GM10266 (cell line): ENCODE data around the gene CD70.
"Not testable (repeated sequence)": the region's sequence is repeated elsewhere in the genome, so short reads cannot be mapped to it uniquely, and the experiment has no call there.

Experiments
- DNase-seq: peaks from one replicate; pipeline ENCODE4 v3.0.0; 2012; ENCODE audit errors: extremely low spot score
- CTCF ChIP-seq: IDR thresholded peaks from 2 replicates; pipeline ENCODE4 v1.5.1; 2012; ENCODE audit warnings: mild to moderate bottlenecking, low read depth; ENCODE audit not compliant: control insufficient read depth, insufficient read depth; ENCODE audit errors: missing control alignments

Gene CD70

GRCh38 chr19:6590827-6591319 is at the start of gene CD70:
Gene CD70, minus strand, starts transcription at chr19:6591150. Its CDS starts 148 bp downstream, at chr19:6591002.
- peak; percentile 1 for TF ChIP-seq CTCF
- peak; percentile 76 for DNase-seq

- DNase-seq: not testable (repeated sequence)
These were observed 49.4 kb upstream of the CD70 start for GRCh38 chr19:6640333-6640732.

GRCh38 chr19:6639439-6639838 is 48.5 kb upstream of the CD70 start:
- TF ChIP-seq CTCF: no peak
- DNase-seq: no peak

GRCh38 chr19:6633456-6633813 is 42.5 kb upstream of the CD70 start:
- DNase-seq: not testable (repeated sequence)

- peak; percentile 86 for TF ChIP-seq CTCF
- not testable (repeated sequence) for DNase-seq
These were observed 42.0 kb upstream of the CD70 start for GRCh38 chr19:6632747-6633455.

GRCh38 chr19:6632002-6632621 is 41.2 kb upstream of the CD70 start:
- peak; percentile 82 for TF ChIP-seq CTCF
- peak; percentile 52 for DNase-seq

- TF ChIP-seq CTCF: no peak
- no peak for DNase-seq
These were observed 35.8 kb upstream of the CD70 start for GRCh38 chr19:6626764-6627163.

- no peak for DNase-seq
- no peak for TF ChIP-seq CTCF
These were observed 26.4 kb upstream of the CD70 start for GRCh38 chr19:6617374-6617773.
